HUDEP-2 (cell line): ENCODE data around the gene FOCAD.
"Not testable (repeated sequence)": the region's sequence is repeated elsewhere in the genome, so short reads cannot be mapped to it uniquely, and the experiment has no call there.

Experiments used
- DNase-seq, 76 experiments: peaks; one replicate each; lab custom pipeline; 2025; ENCODE audit not compliant: unreplicated experiment in 76 of 76; lab: John Stamatoyannopoulos, UW

Gene FOCAD

DNA sequence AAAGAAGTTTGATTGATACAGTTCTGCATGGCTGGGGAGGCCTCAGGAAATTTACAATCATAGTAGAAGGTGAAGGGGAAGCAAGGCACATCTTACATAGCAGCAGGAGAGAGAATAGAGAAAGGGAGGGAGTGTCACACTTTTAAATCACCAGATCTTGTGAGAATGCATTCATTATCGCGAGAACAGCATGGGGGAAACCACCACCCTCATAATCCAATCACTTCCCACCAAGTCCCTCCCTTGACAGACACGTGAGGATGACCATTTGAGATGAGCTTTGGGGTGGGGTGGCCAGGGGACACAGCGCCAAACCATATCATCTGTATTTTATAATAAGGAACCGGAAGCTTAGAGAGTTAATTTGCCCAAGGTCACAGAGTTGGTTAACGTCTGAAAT is 13.7 kb upstream of the FOCAD start:
- no peak for DNase-seq

DNA sequence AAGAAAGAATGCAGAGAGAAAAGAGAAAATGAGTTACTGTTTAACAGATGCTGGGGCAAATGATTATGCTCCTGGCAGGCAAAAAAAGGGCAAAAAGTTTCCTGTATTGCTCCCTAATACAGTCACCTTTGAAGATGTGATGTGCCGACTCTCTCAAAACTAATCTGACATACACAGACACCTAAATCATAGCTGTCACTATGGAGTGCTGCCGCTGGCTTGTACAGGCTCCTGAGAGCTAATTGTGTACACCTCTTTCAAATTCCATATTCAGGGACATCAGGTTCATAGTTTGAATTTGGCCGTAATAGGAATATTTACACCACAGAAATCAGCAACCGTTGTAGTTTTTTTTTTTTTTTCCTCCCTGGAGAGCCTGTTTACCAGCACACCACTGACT is 12.4 kb upstream of the FOCAD start:
- no peak for DNase-seq

DNA sequence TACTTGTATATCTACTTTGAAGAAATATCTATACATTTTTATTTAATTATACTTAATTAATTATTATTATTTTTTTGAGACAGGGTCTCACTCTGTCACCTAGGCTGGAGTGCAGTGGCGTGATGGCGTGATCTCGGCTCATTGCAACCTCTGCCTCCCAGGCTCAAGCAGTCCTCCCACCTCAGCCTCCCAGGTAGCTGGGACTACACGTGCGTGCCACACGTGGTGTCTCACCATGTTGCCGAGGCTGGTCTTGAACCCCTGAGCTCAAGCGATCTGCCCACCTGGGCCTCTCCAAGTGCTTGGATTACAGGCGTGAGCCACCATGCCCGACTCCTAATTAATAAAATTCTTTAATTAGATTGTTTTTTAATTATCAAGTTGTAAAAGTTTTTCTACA is 10.5 kb upstream of the FOCAD start:
- DNase-seq = not testable (repeated sequence)

DNA sequence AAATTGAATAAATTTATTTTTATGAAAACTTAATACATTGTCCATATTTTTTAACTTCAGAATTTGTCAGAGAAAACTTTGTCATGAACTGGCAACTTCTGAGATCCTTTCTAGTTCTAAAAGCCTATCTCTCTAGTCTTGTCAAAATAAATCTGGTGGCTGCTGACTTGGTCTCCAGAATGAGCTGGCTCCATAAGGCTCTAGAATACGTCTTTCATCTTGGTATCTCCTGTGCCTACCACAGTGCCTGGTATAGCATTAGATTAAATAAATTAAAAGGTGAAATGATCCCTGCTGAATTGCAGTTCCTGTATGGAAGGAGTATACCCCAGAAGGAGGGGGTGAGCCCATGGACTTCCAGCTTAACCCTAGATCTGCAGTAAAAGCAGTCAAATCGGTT is 2.6 kb upstream of the FOCAD start:
- DNase-seq = no peak

DNA sequence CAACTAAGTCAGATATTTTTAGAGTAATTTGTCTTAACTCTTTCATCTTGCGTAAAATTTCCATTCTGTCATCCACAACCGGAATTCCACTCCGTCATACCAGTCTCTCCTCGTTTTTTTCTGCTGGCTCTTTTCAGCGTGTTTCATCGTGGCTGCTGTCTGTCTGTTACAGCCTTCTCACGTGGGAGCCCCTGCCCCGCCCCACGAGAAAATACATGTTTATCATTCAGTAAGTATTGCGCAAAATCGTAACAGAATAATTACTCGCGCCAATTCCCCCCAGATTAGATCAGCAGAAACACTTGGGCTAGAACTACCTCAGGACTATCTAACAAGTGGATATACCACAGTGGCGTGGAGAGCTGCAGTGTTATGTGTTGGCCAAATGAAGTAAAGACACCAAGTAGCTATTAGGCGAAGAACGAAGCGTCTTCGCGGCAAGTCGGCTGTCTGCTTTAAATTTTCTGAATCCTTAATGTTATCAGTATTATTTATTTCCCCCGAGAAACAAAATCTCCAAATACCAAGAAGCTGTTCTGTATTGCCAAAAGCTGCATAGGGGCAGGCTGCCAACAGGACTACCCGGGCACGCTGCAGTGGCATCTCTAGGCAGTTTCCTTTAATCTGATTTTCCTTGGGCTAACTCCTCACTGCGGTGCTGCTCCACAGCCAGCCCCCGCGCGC is 566 bp upstream of the FOCAD start:
- peak in 61 of 76 experiments; percentile 4 to 78 (median 44) for DNase-seq

DNA sequence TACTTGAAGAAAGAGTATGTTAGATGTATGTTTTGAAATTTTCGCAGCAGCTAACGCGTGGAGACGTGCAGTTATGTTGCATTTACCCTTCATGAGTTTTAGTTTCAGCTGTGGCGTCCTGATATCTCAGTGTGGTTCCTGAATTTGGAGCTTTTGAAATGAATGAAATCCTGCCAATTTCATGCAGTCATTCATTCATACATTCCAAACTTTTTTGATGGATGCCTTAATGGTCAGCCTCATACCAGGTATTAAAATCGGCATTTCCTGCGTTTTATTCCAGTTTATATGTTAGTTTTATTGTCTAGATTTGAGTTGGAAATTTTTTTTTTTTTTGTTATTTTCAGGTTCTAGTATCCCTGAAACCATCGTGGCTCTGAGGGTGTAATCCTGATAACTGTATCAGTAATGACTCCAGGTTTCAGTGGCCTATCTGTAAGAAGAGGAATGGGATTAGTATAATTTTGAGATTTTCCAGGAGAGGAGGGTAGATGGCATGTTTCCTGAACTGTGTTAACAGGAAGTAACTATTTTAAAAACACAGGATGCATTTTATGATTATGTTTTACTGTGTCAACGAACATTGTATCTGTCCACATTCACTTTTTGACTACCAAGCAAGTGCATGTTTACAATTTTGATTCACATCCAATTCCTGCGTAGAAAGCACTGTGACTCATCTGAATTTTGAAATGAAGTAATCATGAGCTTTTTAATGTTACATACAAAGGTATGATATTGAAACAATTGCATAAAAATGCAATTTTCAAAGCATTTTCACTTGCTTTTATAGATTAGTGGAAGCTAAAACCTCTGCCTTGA is 1.0 kb downstream of the FOCAD start:
- peak in 2 of 76 experiments; percentile 3 to 12 for DNase-seq

DNA sequence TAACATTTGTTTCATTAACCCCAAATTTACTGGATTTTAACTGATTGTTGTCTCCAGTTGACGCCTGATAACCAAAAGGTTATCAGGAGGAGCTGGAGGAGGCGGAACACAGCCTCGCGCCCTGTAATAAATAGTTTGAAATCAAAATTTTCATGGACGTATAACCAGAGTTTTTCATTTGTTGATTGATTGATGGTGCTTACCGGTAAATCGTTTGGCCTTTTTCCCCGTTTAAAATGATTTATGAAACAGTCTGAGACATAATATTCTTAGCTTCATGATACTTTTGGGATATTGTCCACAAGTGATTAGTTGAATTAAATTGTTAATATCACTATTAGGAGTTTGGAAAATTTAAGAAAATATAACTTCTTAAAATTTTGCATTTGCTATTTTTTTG is 1.7 kb downstream of the FOCAD start:
- no peak for DNase-seq

DNA sequence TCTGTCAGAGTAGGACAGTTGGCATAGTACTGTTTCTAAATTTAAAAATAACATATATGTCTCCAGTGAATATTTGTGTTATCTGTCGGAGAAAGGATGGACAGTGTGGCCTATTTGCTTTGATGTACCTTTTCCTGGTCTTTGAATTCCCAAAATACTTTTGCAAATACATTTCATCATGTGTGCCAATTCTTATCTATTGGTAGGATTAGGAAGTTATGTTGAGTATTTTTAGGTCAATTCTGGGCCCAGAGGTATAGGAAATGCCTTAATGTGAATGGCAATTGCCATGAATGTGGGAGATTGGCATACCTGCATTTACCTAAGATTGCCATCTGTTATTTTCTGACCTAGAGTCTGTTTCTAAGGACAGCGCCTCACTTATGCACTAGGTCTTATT is 5.8 kb downstream of the FOCAD start:
- DNase-seq = no peak

DNA sequence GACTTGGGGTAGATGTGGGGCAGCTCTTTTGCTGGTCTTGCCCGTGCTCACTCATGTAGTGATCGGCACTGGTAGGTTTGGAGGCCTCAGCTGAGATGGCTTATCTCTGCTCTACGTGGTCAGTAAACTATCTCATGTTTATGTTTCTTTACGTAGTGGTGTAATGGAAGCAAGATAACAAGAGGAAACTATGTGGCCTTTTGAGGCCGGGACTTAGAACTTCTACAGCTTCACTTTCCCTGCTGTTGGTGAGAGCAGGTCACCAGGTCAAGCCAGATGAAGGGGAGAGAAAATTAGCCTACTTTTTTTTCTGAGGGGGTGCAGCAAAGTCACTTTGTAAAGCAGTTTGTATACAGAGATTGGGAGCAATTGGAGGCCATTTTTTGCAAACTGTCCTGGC is 8.5 kb downstream of the FOCAD start:
- peak in 16 of 76 experiments; percentile 1 to 68 (median 9) for DNase-seq

DNA sequence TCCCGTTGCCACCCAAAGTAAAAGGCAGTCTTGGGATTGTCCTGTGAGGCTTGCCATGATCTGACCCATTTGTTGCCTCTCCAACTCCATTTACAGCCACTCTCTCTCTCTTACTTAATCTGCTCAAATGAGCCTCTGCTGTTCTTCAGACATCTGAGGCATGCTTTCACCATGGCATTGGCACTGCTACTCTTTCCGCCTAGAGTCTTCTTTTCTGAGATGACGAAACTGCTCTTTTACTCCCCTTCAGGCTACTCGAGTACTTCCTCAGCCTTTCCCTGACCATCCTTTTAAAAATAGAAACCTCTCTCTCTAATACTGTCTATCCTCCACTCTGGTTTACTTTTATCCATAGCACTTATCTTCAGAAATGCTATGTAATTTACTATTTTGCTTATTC is 9.0 kb downstream of the FOCAD start:
- no peak for DNase-seq

DNA sequence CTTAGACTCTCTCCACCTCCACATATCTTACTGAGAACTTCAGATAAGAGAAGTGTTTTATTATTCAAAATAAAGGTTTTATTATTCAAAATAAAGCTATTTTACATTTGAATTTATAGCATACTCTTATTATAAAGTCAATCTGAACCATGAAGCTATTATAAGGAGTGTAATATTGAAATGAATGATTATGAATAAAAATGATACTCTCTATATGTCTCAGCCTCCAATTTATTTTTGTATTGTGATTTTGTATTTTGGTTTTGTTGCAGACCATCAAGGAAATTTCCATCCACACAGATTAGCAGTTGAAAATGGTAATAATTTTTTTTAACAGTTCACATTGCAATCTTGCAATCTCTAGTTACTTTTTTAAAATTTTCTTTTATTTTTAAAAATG is 10.2 kb downstream of the FOCAD start:
- no peak for DNase-seq

DNA sequence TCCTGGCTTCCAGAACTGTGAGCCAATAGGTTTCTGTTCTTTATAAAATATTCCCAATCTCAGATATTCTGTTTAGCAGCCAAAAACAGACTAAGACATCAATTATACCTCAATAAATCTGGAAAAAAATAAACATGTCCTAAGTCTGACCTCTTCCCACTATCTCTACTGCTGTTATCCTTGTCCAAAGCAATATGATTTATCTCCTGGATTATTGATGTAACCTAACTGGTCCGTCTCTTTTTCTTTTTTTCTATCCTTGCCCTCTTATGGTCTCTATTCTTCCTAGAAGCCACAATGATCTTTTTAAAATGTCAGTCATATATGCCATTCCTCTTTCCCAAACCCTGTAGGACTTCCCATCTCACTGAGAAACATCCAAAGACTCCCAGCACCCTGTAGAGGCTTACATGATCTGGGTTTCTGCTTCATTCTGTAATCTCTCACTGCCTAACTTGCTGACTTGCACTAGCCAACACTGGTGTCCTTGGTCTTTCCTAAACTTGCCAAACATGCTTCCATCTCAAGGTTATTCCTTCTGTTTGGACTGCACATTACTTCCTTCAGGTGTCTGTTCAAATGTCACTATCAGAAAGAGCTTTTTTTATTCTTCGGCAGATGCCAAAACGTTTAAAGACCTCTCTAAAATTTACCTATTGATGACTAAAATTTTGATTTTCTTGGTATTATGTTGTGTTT is 13.1 kb downstream of the FOCAD start:
- no peak for DNase-seq

DNA sequence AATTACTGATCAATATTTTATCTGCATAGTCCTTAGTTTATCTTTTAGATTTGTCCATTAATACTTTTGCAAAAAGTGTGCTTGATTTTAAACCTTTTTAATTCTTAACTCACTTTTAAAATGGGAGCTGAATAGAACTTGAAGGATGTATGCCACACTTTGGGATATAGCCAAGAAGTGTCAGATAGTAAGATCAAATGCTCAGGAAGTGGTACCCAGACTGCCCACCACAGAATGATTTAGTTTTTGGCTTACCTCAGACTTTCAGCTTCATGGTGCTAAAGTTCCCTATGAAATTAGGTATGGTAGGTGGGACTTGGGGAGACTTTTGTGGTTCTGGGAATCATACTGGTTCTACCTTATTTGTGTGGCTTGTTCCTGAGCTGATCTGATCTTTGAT is 14.7 kb downstream of the FOCAD start:
- no peak for DNase-seq

DNA sequence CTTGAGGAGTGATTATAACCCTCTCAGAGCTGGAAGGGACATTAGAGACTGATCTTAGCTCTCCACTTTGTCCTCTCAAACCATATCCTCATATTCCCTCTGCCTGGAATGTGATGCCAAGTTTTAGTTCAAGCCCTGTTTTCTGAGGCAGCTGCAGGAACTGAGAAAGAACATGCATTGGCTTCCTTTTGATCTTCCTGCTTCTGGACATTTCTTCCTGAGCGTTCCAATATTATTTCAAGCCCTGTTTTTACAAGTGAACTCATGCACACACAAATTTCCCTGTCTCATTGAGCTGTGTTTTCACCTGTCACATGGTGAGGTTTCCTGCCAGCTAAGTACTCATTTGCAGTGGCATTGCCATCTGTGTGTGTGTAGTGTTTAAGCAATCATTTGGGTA is 17.0 kb downstream of the FOCAD start:
- DNase-seq = no peak

DNA sequence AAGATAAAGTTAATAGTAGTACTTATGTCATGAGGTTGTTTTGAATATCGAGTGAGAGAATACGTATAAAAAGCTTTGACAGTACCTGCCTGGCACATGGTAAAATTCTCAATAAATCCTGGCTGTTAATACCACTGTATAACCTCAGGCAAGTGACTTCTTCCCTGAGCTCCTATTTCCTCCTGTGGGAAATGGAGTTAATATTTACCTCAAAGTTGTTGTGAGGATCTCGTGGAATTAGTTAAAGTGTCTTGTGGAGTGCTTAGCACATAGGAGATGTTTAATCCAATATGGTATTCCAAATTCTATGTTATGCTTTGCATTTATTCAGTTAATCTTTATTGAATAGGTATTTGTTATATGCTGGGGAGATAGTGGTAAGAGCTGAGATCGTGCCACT is 18.5 kb downstream of the FOCAD start:
- DNase-seq = no peak

DNA sequence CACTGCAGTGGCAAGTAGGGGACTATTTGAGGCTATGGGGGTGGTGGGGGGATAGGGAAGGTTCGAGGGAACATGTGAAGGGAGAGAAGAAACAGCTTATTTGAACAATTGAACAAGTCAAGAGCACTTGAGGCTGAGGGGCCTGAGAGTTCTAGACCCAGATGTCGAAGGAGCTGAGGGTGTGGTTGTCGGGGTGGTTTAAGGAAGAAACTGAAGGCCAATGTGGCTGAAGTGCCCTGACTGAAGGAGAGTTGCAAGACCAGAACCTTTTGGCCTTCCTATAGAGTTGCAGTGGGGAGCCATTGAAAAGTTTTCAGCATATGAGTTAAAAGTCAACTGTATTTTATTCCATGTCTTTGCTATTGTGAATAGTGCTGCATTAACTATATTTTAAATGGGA is 19.1 kb downstream of the FOCAD start:
- no peak for DNase-seq

DNA sequence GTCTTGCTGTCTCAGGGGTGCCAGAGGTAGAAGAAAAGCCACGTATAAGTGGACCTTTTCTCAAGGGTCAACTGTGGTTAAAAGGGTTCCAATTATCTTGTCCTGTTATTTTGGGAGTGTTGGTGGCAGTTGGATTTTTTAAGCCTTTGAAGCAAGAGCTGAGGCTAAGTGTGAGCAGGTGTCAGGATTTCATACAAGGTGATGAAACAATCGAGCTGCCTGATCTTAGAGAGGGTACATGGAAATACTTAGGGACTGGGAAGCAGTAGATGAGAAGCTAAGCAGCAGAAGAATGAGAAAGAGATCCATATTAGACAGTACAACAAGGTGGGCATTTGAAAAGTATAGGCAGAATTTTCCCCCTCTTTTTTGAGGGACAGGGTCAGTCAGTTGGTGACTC is 23.6 kb downstream of the FOCAD start:
- no peak for DNase-seq

DNA sequence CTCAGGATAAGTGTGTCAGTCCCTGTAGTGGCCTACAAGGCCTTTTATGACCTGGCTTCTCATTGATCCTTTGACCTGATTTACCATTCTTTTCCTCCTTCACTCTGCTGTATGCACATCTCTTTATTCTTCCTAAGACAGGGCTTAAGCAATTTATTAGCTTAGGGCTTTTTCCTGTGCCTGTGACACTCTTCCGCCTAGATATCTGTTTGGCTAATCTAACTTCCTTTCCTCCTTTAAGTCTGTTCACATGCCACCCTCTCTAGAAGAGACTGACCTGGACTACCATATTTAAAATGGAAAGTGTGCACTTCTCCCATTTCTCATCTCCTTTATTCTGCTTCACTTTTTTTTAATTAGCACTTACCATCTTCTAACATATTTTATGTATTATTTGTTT is 29.1 kb downstream of the FOCAD start:
- DNase-seq = no peak

DNA sequence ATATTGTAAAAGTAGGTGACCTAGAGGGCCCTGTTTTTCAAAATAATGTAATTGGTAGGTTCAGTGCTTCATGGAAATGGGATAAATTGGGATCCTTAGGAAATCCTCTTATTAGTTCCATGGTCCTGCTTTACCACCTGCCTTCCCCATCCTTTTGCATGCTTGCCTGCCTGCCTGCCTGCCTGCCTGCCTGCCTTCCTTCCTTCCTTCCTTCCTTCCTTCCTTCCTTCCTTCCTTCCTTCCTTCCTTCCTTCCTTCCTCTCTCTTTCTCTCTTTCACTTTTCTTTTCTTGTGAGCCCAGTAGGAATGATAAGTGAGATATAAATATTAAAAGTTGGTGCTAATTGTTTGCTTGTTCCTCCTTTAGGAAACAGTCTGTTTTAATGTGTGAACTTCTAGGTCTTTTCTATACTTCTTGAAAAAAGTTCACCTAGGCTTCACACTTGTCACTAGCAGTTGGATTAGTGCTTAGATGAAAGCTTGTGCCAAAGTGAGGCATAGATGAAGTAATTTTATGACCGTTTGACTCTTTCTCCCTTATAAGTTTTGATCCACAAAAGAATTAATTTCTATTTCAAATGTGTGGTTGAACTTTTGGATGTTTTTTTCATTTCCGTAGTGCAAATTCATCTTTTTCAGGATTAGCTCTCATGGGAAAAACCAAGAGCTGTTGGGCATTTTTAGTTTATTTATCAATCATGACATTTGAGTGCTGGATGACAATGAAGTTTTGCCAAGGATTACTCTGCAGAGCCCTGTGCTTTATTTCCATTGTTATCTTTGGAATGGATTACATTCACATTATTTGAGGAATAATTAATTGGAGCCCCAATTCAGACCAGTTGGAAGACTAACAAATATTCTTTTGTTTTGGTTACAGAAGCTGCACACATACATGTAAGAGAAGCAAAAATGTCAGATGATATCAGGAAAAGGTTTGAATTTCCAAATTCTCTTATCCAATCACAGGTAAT is 30.7 kb downstream of the FOCAD start:
- no peak for DNase-seq

DNA sequence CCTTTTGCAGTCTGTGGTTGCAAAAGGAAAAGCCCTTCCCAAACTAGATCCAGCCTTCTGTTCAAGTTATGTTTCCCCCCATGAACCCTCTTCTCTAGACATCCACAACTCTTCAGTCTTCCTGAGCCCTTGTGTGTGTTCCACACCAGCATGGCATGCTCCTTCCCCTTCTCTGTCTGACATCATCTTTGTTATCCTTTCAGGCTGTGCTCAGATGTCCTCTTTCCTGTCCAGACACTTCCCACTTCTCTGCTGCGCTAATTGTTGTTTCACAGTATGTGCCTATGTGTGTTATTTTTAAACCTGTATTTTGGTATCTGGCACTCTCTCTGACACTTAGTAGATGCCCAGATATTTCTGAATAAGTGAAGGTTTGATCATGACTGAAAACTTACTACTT is 38.2 kb downstream of the FOCAD start:
- no peak for DNase-seq

DNA sequence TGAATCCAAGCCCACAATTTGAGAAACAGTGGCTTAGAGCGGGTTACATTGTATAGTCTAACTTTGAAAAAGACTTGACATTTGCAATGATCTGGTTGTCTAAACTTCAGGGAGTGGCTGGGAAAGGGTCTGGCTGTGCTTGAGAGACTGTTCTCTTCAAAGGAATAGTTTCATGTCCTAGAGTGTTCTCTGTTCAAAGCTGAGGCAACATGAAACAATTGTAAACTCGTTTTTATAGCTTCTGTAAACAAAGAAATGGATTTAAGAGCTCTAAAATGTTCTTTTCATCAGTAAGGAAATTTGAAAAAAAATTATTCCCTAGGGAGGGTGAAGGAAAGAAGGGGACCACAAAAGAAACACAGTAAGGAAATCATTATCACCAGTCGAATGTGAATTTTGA is 41.6 kb downstream of the FOCAD start:
- no peak for DNase-seq
